ENCODE results near the gene ZFYVE1.

- TF ChIP-seq EZH2 (IDR thresholded peaks at IDR 0.05; ENCODE audit: borderline replicate concordance, insufficient read depth, low read depth, low read length, poor library complexity, severe bottlenecking) (no peak), CTCF (IDR thresholded peaks at IDR 0.05) (no peak)
Measured at GRCh38 chr14:72929316-72930080, 97.4 kb downstream of the ZFYVE1 start.
